Measurements from ENCODE around the gene PAPPA. TPM values are rescaled to one million over a fixed set of nuclear protein-coding genes. Genes with fewer than 3 reads are reported as not detected.

The PAPPA gene
- total RNA-seq, 1 donor from 2014 or later: 0.72 TPM

DNA sequence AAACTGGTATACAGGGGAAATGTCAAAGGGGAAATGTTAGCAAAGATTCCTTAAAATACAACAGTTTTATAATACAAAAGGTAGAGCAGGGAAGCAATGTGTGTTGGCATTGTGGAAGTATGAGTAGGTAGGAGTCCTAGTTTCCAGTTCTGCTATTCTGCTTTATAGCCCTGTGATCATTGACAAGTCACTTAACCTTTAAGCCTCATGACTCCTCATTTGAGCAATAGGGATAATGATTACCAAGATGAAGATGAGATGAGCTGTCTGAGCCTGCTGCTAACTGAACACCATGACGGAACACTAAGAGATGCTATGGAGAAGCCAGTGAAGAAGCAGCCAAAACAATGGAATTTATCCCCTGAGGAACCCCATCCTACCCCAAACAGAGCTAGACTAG, 251.7 kb downstream of the PAPPA start:
- H3K4me1 Mint-ChIP-seq: no peaks in the 10 kb centered on the region
- TF ChIP-seq, protein P1, sequence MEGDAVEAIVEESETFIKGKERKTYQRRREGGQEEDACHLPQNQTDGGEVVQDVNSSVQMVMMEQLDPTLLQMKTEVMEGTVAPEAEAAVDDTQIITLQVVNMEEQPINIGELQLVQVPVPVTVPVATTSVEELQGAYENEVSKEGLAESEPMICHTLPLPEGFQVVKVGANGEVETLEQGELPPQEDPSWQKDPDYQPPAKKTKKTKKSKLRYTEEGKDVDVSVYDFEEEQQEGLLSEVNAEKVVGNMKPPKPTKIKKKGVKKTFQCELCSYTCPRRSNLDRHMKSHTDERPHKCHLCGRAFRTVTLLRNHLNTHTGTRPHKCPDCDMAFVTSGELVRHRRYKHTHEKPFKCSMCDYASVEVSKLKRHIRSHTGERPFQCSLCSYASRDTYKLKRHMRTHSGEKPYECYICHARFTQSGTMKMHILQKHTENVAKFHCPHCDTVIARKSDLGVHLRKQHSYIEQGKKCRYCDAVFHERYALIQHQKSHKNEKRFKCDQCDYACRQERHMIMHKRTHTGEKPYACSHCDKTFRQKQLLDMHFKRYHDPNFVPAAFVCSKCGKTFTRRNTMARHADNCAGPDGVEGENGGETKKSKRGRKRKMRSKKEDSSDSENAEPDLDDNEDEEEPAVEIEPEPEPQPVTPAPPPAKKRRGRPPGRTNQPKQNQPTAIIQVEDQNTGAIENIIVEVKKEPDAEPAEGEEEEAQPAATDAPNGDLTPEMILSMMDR (conservative IDR thresholded peaks at IDR 0.05): no peak
- DNase-seq (ENCODE audit: low read depth, low spot score): no peak
- no peaks in the 10 kb centered on the region for H3K36me3 Mint-ChIP-seq (ENCODE audit: low read depth)
- H3K27me3 Mint-ChIP-seq (ENCODE audit: low read depth): no peaks in the 10 kb centered on the region
- no peak overlapping the region for H3K27ac Mint-ChIP-seq (ENCODE audit: unreplicated experiment)
- H3K4me3 Mint-ChIP-seq: no peak overlapping the region
- H3K9me3 Mint-ChIP-seq: peaks cover 6% of the 10 kb centered on the region

DNA sequence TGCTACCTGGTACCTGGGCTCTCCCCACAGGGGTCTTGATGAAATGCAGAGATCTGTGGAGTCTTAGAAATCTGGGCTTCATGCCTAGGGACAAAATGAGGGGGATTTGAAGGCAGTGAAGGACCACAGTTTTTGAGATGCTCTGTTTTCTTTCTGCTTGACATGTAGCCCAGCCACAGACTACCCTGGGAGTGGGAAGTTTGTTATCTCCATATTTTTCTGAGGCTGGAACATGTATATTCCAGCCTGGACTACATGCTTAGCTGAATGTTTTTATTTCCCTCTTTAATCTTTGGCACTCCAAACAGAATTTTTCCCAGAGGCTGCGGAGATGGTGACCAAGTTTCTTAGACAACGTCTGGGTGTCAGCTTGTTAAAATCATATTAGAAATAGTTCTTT, 252.9 kb downstream of the PAPPA start:
- Mint-ChIP-seq H3K27ac (ENCODE audit: unreplicated experiment) (no peak overlapping the region), H3K9me3 (peaks cover 6% of the 10 kb centered on the region), H3K4me3 (no peak overlapping the region), H3K36me3 (ENCODE audit: low read depth) (no peaks in the 10 kb centered on the region), H3K4me1 (no peaks in the 10 kb centered on the region), H3K27me3 (ENCODE audit: low read depth) (no peaks in the 10 kb centered on the region)
- TF ChIP-seq, protein P1 (conservative IDR thresholded peaks at IDR 0.05): no peak
- DNase-seq (ENCODE audit: low read depth, low spot score): no peak

DNA sequence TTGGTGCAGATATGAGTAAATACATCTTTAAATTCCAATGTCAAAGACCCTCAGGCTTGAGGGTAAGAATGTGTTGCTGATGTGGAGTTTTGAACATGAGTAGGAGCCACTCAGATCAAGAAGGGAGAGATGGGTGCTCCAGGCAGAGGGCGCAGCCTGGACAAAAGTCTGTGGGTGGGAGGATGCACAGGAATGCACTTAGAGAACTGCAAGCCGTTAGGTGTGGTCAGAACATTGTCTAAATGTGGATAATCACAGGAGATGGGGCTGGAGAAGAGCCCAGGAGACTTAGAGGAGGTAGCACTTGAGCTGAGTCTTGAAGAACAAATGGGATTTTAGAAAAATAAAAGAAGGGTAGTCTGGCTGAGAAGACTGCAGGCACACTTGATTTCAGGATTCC, 255.5 kb downstream of the PAPPA start:
- Mint-ChIP-seq H3K9me3 (peaks cover 6% of the 10 kb centered on the region), H3K27me3 (ENCODE audit: low read depth) (no peaks in the 10 kb centered on the region), H3K36me3 (ENCODE audit: low read depth) (no peaks in the 10 kb centered on the region), H3K4me1 (no peaks in the 10 kb centered on the region), H3K4me3 (no peak overlapping the region), H3K27ac (ENCODE audit: unreplicated experiment) (no peak overlapping the region)
- TF ChIP-seq, protein P1 (conservative IDR thresholded peaks at IDR 0.05): no peak
- no peak for DNase-seq (ENCODE audit: low read depth, low spot score)

DNA sequence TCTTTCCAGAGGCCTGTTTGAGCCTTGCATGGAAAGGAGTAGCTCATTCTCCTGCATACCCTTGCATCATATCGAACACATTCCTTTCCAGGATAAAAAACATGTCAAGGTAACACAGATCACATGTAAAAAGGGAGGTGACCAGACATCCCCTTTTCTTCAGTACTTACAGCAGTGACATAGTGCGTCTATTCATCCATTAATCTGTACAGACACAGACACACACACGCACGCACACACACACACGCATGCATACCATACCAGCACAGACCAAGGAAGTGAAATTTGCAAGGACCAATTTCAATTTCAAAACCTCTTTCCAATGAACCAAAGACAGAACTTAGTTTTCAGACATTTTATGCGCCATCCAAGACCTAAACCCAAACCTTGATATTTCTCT, 256.0 kb downstream of the PAPPA start:
- TF ChIP-seq, protein P1 (conservative IDR thresholded peaks at IDR 0.05): no peak
- Mint-ChIP-seq H3K4me1 (no peaks in the 10 kb centered on the region), H3K27ac (ENCODE audit: unreplicated experiment) (no peak overlapping the region), H3K36me3 (ENCODE audit: low read depth) (no peaks in the 10 kb centered on the region), H3K27me3 (ENCODE audit: low read depth) (no peaks in the 10 kb centered on the region), H3K4me3 (no peak overlapping the region), H3K9me3 (peaks cover 6% of the 10 kb centered on the region)
- no peak for DNase-seq (ENCODE audit: low read depth, low spot score)

DNA sequence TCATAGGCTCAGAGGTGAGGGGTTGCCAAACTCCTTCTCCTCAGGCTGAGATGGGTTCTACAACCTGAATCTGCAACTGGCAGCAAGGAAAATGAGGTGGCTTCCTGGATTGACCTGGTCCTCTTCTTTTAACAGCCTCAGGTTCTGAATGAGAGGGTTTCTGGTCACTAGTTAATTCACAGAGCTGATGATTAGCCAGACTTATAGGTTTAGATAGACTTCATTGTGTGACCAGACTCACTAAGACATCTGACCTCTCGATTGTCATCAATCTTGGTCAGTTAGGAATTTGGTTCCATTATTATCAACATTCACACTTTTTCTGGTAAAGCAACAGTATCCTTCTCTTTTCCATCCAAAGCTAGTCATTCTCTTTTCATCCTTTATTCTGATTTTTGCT, 257.9 kb downstream of the PAPPA start:
- TF ChIP-seq, protein P1 (conservative IDR thresholded peaks at IDR 0.05): no peak
- H3K36me3 Mint-ChIP-seq (ENCODE audit: low read depth): no peaks in the 10 kb centered on the region
- no peak overlapping the region for H3K27ac Mint-ChIP-seq (ENCODE audit: unreplicated experiment)
- no peak for DNase-seq (ENCODE audit: low read depth, low spot score)
- H3K9me3 Mint-ChIP-seq: peaks cover 6% of the 10 kb centered on the region
- H3K4me1 Mint-ChIP-seq: no peaks in the 10 kb centered on the region
- no peaks in the 10 kb centered on the region for H3K27me3 Mint-ChIP-seq (ENCODE audit: low read depth)
- H3K4me3 Mint-ChIP-seq: no peak overlapping the region

DNA sequence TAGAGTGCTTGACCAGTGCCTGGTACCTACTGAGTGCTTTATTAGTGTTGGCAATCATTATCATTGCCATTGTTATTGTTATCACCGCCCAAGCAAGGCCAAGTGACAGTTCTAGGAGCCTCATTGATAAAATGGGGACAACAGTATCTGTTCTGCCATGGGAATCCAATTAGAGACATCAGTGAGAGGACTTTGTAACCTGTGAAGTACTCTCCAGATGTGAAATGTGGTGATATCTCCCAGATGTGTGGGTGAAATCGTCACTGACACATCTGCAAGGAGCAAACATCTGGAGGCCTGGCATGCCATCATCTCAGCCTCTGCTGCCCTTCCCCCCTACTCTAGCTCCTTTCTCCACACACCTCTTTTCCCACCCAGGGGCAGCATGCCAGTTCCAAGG, 260.8 kb downstream of the PAPPA start:
- Mint-ChIP-seq H3K36me3 (ENCODE audit: low read depth) (no peaks in the 10 kb centered on the region), H3K27ac (ENCODE audit: unreplicated experiment) (no peak overlapping the region), H3K4me1 (no peaks in the 10 kb centered on the region), H3K27me3 (ENCODE audit: low read depth) (no peaks in the 10 kb centered on the region), H3K9me3 (peaks cover 3% of the 10 kb centered on the region), H3K4me3 (no peak overlapping the region)
- no peak for DNase-seq (ENCODE audit: low read depth, low spot score)
- TF ChIP-seq, protein P1 (conservative IDR thresholded peaks at IDR 0.05): no peak

Data from neural crest cell (in vitro differentiated cells).